ENCODE measurements around the gene BRPF3. TPM values are rescaled to one million over a fixed set of nuclear protein-coding genes. Genes with fewer than 3 reads are reported as not detected.

The BRPF3 gene
- total and polyA plus RNA-seq, 2 donors (not counting 3 experiments of a cell fraction or from before 2014, with no cell fraction given), result 30.5 to 35.7 TPM

- dilution Hi-C loops (cut with MboI; ENCODE audit: extremely low pct_ligation_motif_present, low sequenced_read_pairs) (no loop called here), intact Hi-C loops (cut with micrococcal nuclease) (no loop called here)
- TF ChIP-seq CTCF (IDR thresholded peaks at IDR 0.05; ENCODE audit: extremely low read depth in 1 of 2, insufficient read depth in 1 of 2, low read depth in 1 of 2, low read length in 2 of 2), result no peak
- no peak for TF ChIP-seq GATA2 (IDR thresholded peaks at IDR 0.05; ENCODE audit: insufficient read depth, insufficient read length, low read depth, low read length)
- TF ChIP-seq MYC (IDR thresholded peaks at IDR 0.05; ENCODE audit: low read depth, low read length), result no peak
- no peak for TF ChIP-seq MAX (IDR thresholded peaks at IDR 0.05; ENCODE audit: insufficient read depth, insufficient read length)
- no peak for TF ChIP-seq JUN (IDR thresholded peaks at IDR 0.05; ENCODE audit: borderline replicate concordance, insufficient read depth, insufficient read length, low read depth)
- no peak for TF ChIP-seq POLR2A (IDR thresholded peaks at IDR 0.05; ENCODE audit: low read depth, low read length)
- no peak for TF ChIP-seq EZH2 (IDR thresholded peaks at IDR 0.05; ENCODE audit: borderline replicate concordance, low read depth, low read length, severe bottlenecking)
- no peak for TF ChIP-seq FOS (IDR thresholded peaks at IDR 0.05; ENCODE audit: borderline replicate concordance, insufficient read depth, low read length)
- TF ChIP-seq POLR2AphosphoS5 (IDR thresholded peaks at IDR 0.05; ENCODE audit: insufficient read depth, low read depth, low read length), result no peak
- no peak for DNase-seq (ENCODE audit: low read depth, low spot score)
- no TSS peak for BruUV-seq (replicated peaks)
- CTCF ChIA-PET, result interaction anchor here (0.6 to 1.1 kb wide), 3 partner anchors 11 to 83 kb away, joined by 3 read pairs; no protein-coding TSS in a partner anchor
- peaks cover 3% of the 10 kb centered on the region for H3K79me2 ChIP-seq (ENCODE audit: control insufficient read depth, insufficient read depth, low read length)
- H3K36me3 ChIP-seq (ENCODE audit: control insufficient read depth in 2 of 2, extremely low read depth in 1 of 2, insufficient read depth in 2 of 2, low read length in 2 of 2), result peaks cover 33 to 49% of the 10 kb centered on the region in 2 experiments
- no peak overlapping the region for H3K9ac ChIP-seq (replicated peaks; ENCODE audit: extremely low read depth, insufficient read depth, low read length)
- no peak overlapping the region for H2AFZ ChIP-seq (ENCODE audit: low read depth, low read length)
- no peak overlapping the region for H3K4me2 ChIP-seq (ENCODE audit: insufficient read depth, low read length)
- H3K4me3 ChIP-seq (replicated peaks in 1 of 3; ENCODE audit: insufficient read depth in 1 of 3, low read depth in 1 of 3, low read length in 3 of 3), result no peak overlapping the region
- H3K27me3 ChIP-seq (ENCODE audit: control insufficient read depth in 2 of 2, insufficient read depth in 2 of 2, low read length in 2 of 2), result no peaks in the 10 kb centered on the region
- POLR2A ChIA-PET, result no interaction called here
- H4K20me1 ChIP-seq (replicated peaks; ENCODE audit: control insufficient read depth, extremely low read depth, insufficient read depth, low read length), result peaks cover 2% of the 10 kb centered on the region
- H3K9me1 ChIP-seq (replicated peaks; ENCODE audit: control insufficient read depth, extremely low read depth, insufficient read depth, low read length), result no peaks in the 10 kb centered on the region
- no peaks in the 10 kb centered on the region for H3K9me3 ChIP-seq (replicated peaks; ENCODE audit: control insufficient read depth, insufficient read depth, low read length)
- peaks cover 4% of the 10 kb centered on the region for H3K4me1 ChIP-seq (ENCODE audit: control insufficient read depth, extremely low read depth, insufficient read depth, low read length)
- no peak for FAIRE-seq
- H3K27ac ChIP-seq (ENCODE audit: insufficient read depth, low read depth, low read length), result no peak overlapping the region
These were observed 22.5 kb downstream of the BRPF3 start for GRCh38 chr6:36219081-36219480.

Measured in endothelial cell of umbilical vein (primary cell).